Right lobe of liver (tissue), 6 donors: ENCODE results near the gene IL5RA. TPM values are rescaled to one million over a fixed set of nuclear protein-coding genes. Genes with fewer than 3 reads are reported as not detected.

Experiments
- ATAC-seq, 4 donors: fragments of 200-7000 bp; cut with Tn5 transposase; one replicate each; pipeline ENCODE4 v1.9.1; 2020; ENCODE audit warnings: mild to moderate bottlenecking in 4 of 4, moderate library complexity in 4 of 4
- DNase-seq, 3 donors: peaks; one replicate each; pipeline ENCODE4 v3.0.0-alpha.2; 2020
- H3K27ac ChIP-seq, 3 donors: fragments of 200-600 bp; one replicate each; pipeline ENCODE4 v1.8.0; 2022
- H3K27me3 ChIP-seq, 2 donors: fragments of 200-600 bp; one replicate each; pipeline ENCODE4 v1.8.0; 2022
- H3K36me3 ChIP-seq, 4 donors: fragments of 200-600 bp; sonication (generic) in 1 of 4; one replicate each; pipeline versions ENCODE4 v1.5.1 to v1.8.0; 2017 to 2022; ENCODE audit warnings: control low read depth in 1 of 4
- H3K4me1 ChIP-seq, 4 donors: fragments of 200-600 bp; sonication (generic) in 1 of 4; one replicate each; pipeline versions ENCODE4 v1.5.1 to v1.8.0; 2017 to 2022; ENCODE audit warnings: control low read depth in 1 of 4
- H3K4me3 ChIP-seq, 3 donors: fragments of 200-600 bp; one replicate each; pipeline ENCODE4 v1.8.0; 2022
- H3K9me3 ChIP-seq, 4 donors: fragments of 200-600 bp; sonication (generic) in 1 of 4; one replicate each; pipeline versions ENCODE4 v1.5.1 to v1.8.0; 2017 to 2022; ENCODE audit warnings: control low read depth in 1 of 4
- POLR2A ChIP-seq: fragments of 450-650 bp; IDR thresholded peaks from one replicate; pipeline ENCODE4 v1.6.1; 2017; ENCODE audit warnings: antibody characterized with exemption, mild to moderate bottlenecking
- WGBS: methylation state at CpG from one replicate; pipeline ENCODE4 v1.1.6; 2018; ENCODE audit warnings: low coverage, low lambda C conversion rate; ENCODE audit not compliant: insufficient coverage; ENCODE audit errors: missing lambda C conversion rate; 5-methylcytosine and 5-hydroxymethylcytosine counted together
- intact Hi-C, 2 donors: fragments of 100-400 bp; cut with DNase I; formaldehyde crosslinking; loops; one replicate each; pipeline versions ENCODE4 v1.11.2 to v1.14.1; 2022
- small RNA-seq, 2 experiments: library from RNA; depleted of rRNA; stranded (forward); fragments of <200 nt; gene quantifications; one replicate each; pipeline ENCODE3, GENCODE V24; 2016
- total RNA-seq, 6 experiments: library from RNA; depleted of rRNA in 2 of 6; stranded (reverse); fragments of >200 nt in 2 of 6; fragmentation: NEBNext Ultra II Directional in 3 of 6; extraction: Animal tissue kit (Norgen Biotek cat#: 25700) in 3 of 6; gene quantifications; one replicate each; pipeline versions ENCODE4 v1.1.0 to v1.2.4, GENCODE V29; 2016 to 2023
- TF ChIP-seq, protein P1 (sequence below), 4 donors: fragments of 200-600 bp in 3 of 4; fragments of 450-650 bp in 1 of 4; IDR thresholded peaks; one replicate each; pipeline versions ENCODE4 v1.5.1 to v1.8.0; 2016 to 2022; ENCODE audit warnings: antibody characterized with exemption in 4 of 4, mild to moderate bottlenecking in 2 of 4
- donor health status: DM: no; HTN: yes; CAD: no.
- donor health status: DM: no; HTN: no; CAD: no.
- donor health status: DM: no; HTN: no; CAD: no.
- donor health status: DM: no; HTN: yes; CAD: no.
- donor health status: DM: no; HTN: yes; CAD: no.

The IL5RA gene
- total RNA-seq, 6 experiments from 2014 or later: not detected

DNA sequence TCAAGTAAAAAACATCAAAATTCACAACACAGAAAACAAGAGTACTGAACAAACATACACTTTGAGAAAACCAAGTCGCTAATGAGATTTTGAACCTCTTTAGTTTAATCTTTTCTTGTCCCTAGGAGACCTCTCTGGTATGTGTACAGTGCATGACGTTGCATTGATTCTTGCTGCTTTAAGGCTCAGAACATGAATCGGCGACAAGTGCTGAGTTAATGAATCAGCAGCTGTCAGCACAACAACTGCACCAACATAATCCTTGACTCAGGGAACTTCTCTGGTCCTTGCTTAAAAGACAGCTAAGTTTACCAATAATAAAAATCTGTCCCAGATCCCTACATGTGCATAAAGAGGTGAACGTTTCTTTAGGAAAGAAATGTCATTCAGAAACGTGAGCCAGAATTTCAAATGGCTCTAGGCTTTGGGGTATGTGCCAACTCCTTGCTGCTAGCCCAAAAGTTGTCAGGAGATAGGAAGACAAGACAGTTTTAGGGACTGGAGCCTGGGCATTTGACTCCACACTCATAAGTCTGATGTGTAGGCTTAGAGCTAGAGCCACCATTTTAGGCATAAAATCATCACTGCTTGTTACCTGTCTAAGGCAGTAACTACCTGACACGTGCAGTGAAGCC lies 86.9 kb downstream of the IL5RA start:
- Histone ChIP-seq H3K27me3 (no peaks in the 10 kb centered on the region), H3K4me1 (no peaks in the 10 kb centered on the region), H3K4me3 (no peak overlapping the region), H3K36me3 (no peaks in the 10 kb centered on the region), H3K27ac (no peak overlapping the region), H3K9me3 (no peaks in the 10 kb centered on the region)
- ATAC-seq (no peak), DNase-seq (no peak)
- no peak for TF ChIP-seq POLR2A
- TF ChIP-seq, protein P1, sequence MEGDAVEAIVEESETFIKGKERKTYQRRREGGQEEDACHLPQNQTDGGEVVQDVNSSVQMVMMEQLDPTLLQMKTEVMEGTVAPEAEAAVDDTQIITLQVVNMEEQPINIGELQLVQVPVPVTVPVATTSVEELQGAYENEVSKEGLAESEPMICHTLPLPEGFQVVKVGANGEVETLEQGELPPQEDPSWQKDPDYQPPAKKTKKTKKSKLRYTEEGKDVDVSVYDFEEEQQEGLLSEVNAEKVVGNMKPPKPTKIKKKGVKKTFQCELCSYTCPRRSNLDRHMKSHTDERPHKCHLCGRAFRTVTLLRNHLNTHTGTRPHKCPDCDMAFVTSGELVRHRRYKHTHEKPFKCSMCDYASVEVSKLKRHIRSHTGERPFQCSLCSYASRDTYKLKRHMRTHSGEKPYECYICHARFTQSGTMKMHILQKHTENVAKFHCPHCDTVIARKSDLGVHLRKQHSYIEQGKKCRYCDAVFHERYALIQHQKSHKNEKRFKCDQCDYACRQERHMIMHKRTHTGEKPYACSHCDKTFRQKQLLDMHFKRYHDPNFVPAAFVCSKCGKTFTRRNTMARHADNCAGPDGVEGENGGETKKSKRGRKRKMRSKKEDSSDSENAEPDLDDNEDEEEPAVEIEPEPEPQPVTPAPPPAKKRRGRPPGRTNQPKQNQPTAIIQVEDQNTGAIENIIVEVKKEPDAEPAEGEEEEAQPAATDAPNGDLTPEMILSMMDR (IDR thresholded peaks at IDR 0.05): no peak
- intact Hi-C loops: no loop called here
- 48% methylated on average over 7 of the region's 7 CpGs for WGBS

DNA sequence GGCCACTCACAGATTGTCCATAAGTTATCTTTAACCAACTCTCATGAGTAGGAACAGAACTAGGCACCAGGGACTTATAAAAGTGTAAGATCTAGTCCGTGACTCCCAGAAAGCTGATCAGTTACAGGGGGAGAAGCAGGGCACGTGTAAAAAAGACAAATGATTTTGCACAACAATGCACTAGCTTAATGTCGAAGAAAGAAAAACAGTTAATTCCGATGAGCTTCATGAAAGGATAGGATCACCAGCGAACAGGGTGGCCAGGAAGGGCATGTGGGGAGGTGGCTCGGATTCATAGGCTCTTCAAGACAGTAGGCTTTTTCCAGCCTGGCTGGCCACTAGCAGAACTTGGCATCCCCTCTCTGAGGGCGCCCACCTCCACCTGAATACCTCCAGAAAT lies 90.0 kb downstream of the IL5RA start:
- no peak for ATAC-seq
- no peak overlapping the region for H3K27ac ChIP-seq
- no peak for DNase-seq
- H3K9me3 ChIP-seq: no peaks in the 10 kb centered on the region
- H3K4me3 ChIP-seq: no peak overlapping the region
- H3K27me3 ChIP-seq: no peaks in the 10 kb centered on the region
- 75% methylated on average over 7 of the region's 7 CpGs for WGBS
- no peaks in the 10 kb centered on the region for H3K4me1 ChIP-seq
- intact Hi-C loops: no loop called here
- TF ChIP-seq, protein P1 (IDR thresholded peaks at IDR 0.05): no peak
- TF ChIP-seq POLR2A: no peak
- H3K36me3 ChIP-seq: no peaks in the 10 kb centered on the region

Small RNA genes lying within 50 kb of the gene (small RNA-seq; reads per million reads assigned to genes)
- gene RF00416: 0 reads per million in 2 experiments

Other genes starting within 250 kb of the IL5RA start
- 10 to 100 TPM in 1 of 6 experiments, 1 to 10 TPM in 5; 7.4 to 11.8 (median 9.1) TPM for gene TRNT1, start 16.6 kb upstream of the IL5RA start, total RNA-seq
- 10 to 100 TPM; 21.7 to 32.3 (median 24.1) TPM for gene CRBN, start 69.3 kb upstream of the IL5RA start, total RNA-seq